ENCODE results near the gene VWA5A. TPM values are rescaled to one million over a fixed set of nuclear protein-coding genes. Genes with fewer than 3 reads are reported as not detected.

The VWA5A gene
- total and polyA plus RNA-seq, 2 donors (not counting 1 experiment from before 2014, with no cell fraction given) = 11.9 to 22.3 TPM

- DNase-seq (ENCODE audit: low read depth in 2 of 2) = no peak
- no peaks in the 10 kb centered on the region for H4K20me1 ChIP-seq (ENCODE audit: control insufficient read depth, extremely low read depth, insufficient read depth, low read length)
- TF ChIP-seq CTCF (conservative IDR thresholded peaks at IDR 0.05 in 1 of 2, IDR thresholded peaks at IDR 0.05 in 1 of 2; ENCODE audit: low read depth in 1 of 2, low read length in 2 of 2) = no peak
- no peak for TF ChIP-seq EZH2 (IDR thresholded peaks at IDR 0.05; ENCODE audit: low read length, missing control alignments)
- H3K27ac ChIP-seq (ENCODE audit: insufficient read depth, low read length) = no peak overlapping the region
- no peaks in the 10 kb centered on the region for H3K27me3 ChIP-seq (ENCODE audit: control insufficient read depth, insufficient read depth, low read length)
- no peak overlapping the region for H3K9ac ChIP-seq (ENCODE audit: insufficient read depth, low read length)
- no peaks in the 10 kb centered on the region for H3K4me1 ChIP-seq (ENCODE audit: control insufficient read depth, extremely low read depth, insufficient read depth, low read length)
- no peaks in the 10 kb centered on the region for H3K36me3 ChIP-seq (ENCODE audit: control insufficient read depth, insufficient read depth, low read length)
- H3K4me2 ChIP-seq (ENCODE audit: extremely low read depth, insufficient read depth, low read length) = no peak overlapping the region
- H3K4me3 ChIP-seq (replicated peaks in 1 of 4; ENCODE audit: control extremely low read depth in 1 of 4, insufficient read depth in 1 of 4, low read depth in 3 of 4, low read length in 4 of 4) = no peak overlapping the region
- no peaks in the 10 kb centered on the region for H3K79me2 ChIP-seq (ENCODE audit: control insufficient read depth, insufficient read depth, low read length)
- H2AFZ ChIP-seq (ENCODE audit: low read length) = no peak overlapping the region
- H3K9me3 ChIP-seq (ENCODE audit: control insufficient read depth, insufficient read depth, low read depth, low read length) = no peaks in the 10 kb centered on the region
These were observed 27.8 kb downstream of the VWA5A start for GRCh38 chr11:124143034-124143433.

- no peak for DNase-seq (ENCODE audit: low read depth in 2 of 2)
- H3K27ac ChIP-seq (ENCODE audit: insufficient read depth, low read length) = no peak overlapping the region
- H3K4me1 ChIP-seq (ENCODE audit: control insufficient read depth, extremely low read depth, insufficient read depth, low read length) = no peaks in the 10 kb centered on the region
- H3K9ac ChIP-seq (ENCODE audit: insufficient read depth, low read length) = no peak overlapping the region
- H4K20me1 ChIP-seq (ENCODE audit: control insufficient read depth, extremely low read depth, insufficient read depth, low read length) = no peaks in the 10 kb centered on the region
- H3K4me2 ChIP-seq (ENCODE audit: extremely low read depth, insufficient read depth, low read length) = no peak overlapping the region
- no peaks in the 10 kb centered on the region for H3K36me3 ChIP-seq (ENCODE audit: control insufficient read depth, insufficient read depth, low read length)
- H3K27me3 ChIP-seq (ENCODE audit: control insufficient read depth, insufficient read depth, low read length) = no peaks in the 10 kb centered on the region
- H3K79me2 ChIP-seq (ENCODE audit: control insufficient read depth, insufficient read depth, low read length) = no peaks in the 10 kb centered on the region
- no peak overlapping the region for H2AFZ ChIP-seq (ENCODE audit: low read length)
- no peaks in the 10 kb centered on the region for H3K9me3 ChIP-seq (ENCODE audit: control insufficient read depth, insufficient read depth, low read depth, low read length)
- H3K4me3 ChIP-seq (replicated peaks in 1 of 4; ENCODE audit: control extremely low read depth in 1 of 4, insufficient read depth in 1 of 4, low read depth in 3 of 4, low read length in 4 of 4) = no peak overlapping the region
- TF ChIP-seq EZH2 (IDR thresholded peaks at IDR 0.05; ENCODE audit: low read length, missing control alignments) = no peak
- no peak for TF ChIP-seq CTCF (conservative IDR thresholded peaks at IDR 0.05 in 1 of 2, IDR thresholded peaks at IDR 0.05 in 1 of 2; ENCODE audit: low read depth in 1 of 2, low read length in 2 of 2)
These were observed 32.7 kb downstream of the VWA5A start for GRCh38 chr11:124147951-124148350.

- DNase-seq (ENCODE audit: low read depth in 2 of 2) = no peak
- Histone ChIP-seq H2AFZ (ENCODE audit: low read length) (no peak overlapping the region), H3K27ac (ENCODE audit: insufficient read depth, low read length) (no peak overlapping the region), H4K20me1 (ENCODE audit: control insufficient read depth, extremely low read depth, insufficient read depth, low read length) (no peaks in the 10 kb centered on the region), H3K9ac (ENCODE audit: insufficient read depth, low read length) (no peak overlapping the region), H3K9me3 (ENCODE audit: control insufficient read depth, insufficient read depth, low read depth, low read length) (no peaks in the 10 kb centered on the region), H3K36me3 (ENCODE audit: control insufficient read depth, insufficient read depth, low read length) (no peaks in the 10 kb centered on the region), H3K79me2 (ENCODE audit: control insufficient read depth, insufficient read depth, low read length) (no peaks in the 10 kb centered on the region), H3K4me3 (replicated peaks in 1 of 4; ENCODE audit: control extremely low read depth in 1 of 4, insufficient read depth in 1 of 4, low read depth in 3 of 4, low read length in 4 of 4) (no peak overlapping the region), H3K4me1 (ENCODE audit: control insufficient read depth, extremely low read depth, insufficient read depth, low read length) (no peaks in the 10 kb centered on the region), H3K27me3 (ENCODE audit: control insufficient read depth, insufficient read depth, low read length) (no peaks in the 10 kb centered on the region), H3K4me2 (ENCODE audit: extremely low read depth, insufficient read depth, low read length) (no peak overlapping the region)
- no peak for TF ChIP-seq EZH2 (IDR thresholded peaks at IDR 0.05; ENCODE audit: low read length, missing control alignments)
- no peak for TF ChIP-seq CTCF (conservative IDR thresholded peaks at IDR 0.05 in 1 of 2, IDR thresholded peaks at IDR 0.05 in 1 of 2; ENCODE audit: low read depth in 1 of 2, low read length in 2 of 2)
These were observed 35.4 kb downstream of the VWA5A start for GRCh38 chr11:124150684-124151083.

All from fibroblast of lung (primary cell).